ENCODE data around the gene PPP1R37.
"Not testable (repeated sequence)": the region's sequence is repeated elsewhere in the genome, so short reads cannot be mapped to it uniquely, and the experiment has no call there.

PPP1R37 gene

DNA sequence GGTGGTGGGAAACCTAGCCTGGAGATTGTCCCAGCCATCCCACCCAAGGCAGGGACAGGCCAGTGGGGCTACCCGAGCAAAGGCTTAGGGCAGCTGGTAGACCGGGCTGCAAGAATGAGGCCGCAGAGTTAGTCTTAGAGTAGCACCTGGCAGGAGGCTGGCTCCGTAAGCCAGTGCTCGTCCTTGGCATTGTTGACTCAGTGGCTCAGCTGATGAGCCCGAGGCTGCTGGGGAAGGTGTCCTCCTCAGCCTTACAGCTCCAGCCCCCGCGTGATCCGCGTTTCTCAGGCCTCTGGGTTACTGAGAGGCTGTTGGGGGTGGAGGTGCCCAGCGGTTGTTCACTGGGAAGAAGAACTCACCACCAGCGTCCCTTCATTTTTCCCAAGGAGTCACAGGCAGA, 24.7 kb downstream of the PPP1R37 start:
- no peak for DNase-seq

DNA sequence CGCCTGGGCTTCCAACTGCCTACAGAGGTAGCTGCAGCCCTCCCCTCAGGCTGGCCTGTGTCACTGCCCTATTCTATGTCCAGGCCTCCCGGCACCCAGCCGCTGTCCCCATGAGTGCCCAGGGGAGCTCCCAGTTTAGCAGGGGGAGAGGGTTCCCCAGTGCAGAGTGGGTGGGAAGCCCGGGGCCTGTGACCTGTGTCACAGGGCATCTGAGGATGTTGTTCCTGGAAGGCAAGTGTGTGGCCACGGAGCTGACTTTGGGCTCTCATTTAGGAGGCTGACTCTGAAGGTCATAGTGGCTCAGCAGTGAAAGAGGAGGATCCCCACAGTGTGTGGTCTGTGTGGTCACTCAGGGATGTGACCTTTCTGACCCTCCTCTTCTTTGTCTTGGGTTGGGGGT, 25.1 kb downstream of the PPP1R37 start:
- DNase-seq, result no peak

DNA sequence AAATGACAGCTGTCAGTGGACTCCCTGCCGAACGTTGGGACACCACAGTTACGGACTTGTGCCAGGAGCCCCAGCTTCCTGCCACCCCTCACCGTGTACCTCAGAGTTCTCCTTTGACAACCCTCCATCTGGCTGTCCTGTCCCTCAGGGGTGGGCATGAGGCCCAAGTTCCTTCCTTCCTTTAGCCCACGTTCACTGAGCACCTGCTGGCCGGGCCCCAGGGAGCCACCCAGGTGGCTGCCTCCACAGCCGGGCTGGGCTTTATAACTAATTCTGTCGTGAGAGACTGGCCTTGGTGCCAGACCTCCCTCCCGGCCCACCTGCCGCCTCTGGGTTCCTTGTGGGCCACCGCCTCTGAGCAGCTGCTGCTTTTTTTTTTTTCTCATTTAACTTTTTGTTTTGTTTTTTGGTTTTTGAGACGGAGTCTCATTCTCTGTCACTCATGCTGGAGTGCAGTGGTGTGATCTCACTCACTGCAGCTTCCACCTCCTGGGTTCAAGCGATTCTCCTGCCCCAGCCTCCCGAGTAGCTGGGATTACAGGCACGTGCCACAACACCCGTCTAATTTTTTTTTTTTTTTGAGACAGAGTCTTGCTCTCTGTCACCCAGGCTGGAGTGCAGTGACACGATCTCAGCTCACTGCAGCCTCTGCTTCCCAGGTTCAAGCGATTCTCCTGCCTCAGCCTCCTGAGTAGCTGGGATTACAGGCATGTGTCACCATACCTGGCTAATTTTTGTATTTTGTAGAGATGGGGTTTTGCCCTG, 25.8 kb downstream of the PPP1R37 start:
- DNase-seq, result not testable (repeated sequence)

DNA sequence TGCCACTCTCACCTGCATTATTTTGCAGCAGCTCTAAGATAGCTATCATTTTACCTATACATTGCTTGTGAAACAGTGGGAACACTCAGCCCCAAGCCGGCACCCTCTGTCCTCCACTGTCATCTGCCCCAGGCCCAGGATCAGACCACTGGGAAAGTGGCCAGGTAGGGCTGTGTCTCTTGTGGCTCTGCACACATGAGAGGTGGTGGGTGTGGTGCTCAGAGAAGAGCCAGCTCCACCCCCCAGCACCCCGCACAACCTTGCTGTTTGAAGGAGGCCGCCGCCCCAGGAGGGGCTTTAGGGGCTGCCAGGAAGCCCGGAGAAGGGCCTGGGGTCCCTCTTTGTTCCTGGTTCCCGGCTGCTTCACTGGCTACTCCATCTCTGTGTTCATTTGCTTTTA, 26.6 kb downstream of the PPP1R37 start:
- no peak for DNase-seq

DNA sequence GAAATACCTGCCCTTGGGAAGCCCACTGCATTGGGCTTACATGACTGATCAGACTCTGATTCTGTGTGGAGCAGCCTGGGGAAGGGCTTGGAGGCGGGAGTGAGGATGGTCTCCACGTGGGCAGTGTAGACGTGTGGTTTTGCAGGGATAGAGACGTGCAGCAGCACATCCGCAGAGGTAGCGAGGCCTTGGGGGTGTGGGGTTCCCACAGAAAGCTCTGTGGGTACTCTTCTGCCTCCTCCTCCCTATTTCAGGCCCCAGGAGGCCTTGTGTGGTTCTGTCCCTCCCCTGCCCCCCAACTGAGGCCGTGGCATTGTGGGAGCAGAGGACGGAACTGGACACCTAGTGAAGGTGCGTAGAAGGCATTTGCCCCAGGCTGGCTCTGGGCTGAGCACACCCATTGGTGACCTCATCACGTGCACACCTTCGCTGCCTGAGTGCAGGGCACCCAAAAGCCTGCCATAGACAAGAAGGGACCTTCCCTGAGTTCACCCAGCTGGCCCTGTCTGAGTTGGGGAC, 28.9 kb downstream of the PPP1R37 start:
- DNase-seq, result no peak

DNA sequence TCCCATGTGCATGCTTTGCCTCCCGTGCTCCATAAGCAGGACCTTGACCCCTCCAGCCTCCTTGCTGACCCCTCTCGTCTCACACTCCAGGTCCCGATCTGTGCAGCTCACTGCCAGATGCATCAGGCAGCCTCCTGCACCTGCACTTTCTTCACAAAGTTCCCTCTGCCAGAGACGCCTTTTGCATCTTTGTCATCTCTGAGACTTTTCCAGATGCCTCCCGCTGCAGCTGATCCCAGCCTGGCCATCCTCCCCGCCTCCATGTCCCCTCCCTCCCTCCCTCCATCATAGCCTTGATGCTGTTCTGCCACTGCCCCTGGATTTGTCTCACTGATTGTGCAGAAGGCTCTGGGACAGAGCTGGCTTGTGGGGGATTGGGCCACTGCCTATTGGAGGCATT, 29.9 kb downstream of the PPP1R37 start:
- no peak for DNase-seq

DNA sequence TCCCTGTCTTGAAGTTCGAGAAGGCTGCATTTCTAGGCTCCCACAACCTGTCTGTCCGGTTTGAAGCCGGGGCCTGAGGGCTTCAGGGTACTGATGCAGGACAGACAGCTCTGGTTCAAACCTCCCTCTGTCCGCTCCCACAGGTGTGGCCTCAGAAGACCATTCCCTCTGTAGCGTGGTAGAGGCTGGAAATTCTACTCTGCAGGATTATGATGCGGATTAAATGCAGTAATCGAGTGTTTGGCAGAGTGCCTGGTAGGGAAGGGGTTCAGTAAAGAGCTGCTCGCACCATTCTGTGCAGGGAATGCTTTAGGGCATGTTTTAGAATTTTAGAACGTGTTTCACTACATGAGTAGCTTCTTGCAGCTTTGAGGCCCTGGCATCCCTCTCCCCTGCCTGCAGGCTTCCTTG, 30.5 kb downstream of the PPP1R37 start:
- DNase-seq, result no peak

DNA sequence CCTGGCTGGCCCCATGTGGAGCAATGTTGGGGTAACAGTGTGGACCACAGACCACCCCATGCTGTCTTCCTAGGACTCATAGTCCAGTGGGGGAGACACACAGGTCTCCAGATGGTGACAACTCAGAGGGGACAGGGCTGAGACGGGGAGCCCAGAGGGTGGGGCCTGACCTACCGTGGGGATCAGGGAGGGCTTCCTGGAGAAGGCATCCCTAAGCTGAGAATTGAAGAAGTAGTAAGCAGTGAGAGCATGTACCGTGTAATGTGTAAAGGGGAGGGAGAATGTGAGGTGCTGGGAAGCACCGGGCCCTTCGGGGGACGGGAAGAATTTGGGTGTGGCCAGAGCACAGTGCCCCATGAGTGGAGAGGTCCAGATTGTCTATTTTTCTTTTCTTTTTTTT, 31.0 kb downstream of the PPP1R37 start:
- no peak for DNase-seq

DNA sequence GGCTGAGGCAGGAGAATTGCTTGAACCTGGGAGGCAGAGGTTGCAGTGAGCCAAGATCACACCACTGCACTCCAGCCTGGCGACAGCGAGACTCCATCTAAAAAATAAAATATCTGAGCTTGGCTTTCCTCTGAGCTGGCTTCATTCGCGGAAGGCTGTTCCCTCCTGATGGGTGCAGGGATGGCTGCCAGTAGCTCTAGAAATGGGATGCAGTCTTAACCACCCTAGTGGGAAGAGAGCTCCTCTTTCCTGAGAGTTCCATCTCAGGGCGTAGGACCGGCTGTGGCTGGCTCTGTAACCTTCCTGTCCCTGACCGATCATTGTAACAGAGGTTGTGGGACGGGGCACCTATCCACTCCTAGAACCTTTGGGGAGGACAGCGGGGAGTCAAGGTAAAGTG, 32.4 kb downstream of the PPP1R37 start:
- no peak for DNase-seq

DNA sequence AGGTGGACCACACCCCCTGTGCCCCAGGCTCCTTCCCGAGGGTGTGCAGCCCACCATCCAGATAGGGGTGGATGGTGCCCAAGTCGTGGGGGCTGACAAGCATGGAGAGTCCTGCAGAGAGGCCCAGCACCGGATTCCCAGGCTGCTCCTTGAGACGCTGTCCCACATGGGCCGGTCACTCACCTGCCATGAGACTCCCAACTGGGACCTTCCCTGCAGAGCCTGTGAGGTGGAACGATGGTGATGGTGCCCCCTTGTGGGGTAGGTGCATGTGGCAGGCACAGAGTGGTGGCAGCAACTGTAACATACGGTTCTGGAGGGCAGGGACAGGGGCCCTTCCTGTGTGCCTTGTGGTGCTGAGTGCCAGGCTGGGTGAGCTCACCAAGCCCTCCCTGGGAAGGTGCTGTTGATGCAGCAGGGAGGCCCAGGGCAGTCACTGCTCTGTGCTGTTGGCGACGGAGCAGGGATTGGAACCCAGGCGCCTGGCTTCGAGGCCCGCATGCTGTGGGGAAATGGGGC, 33.1 kb downstream of the PPP1R37 start:
- DNase-seq, result no peak

DNA sequence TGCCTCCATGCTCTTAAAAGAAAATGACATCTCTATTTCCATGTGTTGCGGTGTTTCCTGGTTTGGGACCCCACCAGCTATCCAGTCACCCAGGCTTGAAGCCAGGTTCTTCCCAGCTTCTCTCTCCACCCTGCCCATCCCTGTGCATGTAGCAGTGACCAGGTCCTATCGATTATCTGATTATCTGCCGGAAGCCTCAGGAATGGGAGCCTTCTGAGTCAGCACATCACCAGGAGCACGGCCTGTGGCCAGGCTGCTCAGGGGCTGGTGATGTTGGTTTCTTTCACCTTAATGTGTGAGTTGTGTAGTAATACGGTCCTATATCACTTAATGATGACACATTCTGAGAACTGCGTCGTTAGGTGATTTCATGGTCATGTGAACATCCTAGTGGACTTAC, 33.7 kb downstream of the PPP1R37 start:
- no peak for DNase-seq

DNA sequence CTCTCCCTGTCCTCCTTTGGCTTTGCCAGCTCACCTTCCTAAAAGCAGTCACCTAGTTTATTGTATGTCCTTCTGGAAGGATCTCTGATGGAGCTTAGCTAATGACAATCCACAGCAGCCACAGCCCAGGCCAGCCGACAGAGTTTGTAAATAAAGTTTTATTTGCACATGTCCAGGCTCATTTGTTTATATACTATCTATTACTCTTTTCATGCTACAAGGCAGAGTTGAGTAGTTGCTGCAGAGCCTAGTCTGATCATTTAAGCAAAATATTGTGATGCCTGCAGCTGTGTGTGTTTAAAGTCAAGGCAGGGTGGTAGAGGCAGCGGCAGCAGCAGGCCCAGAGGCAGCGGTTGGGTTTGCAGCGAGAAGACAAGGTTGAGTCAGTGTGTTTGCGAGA, 35.2 kb downstream of the PPP1R37 start:
- DNase-seq, result no peak

DNA sequence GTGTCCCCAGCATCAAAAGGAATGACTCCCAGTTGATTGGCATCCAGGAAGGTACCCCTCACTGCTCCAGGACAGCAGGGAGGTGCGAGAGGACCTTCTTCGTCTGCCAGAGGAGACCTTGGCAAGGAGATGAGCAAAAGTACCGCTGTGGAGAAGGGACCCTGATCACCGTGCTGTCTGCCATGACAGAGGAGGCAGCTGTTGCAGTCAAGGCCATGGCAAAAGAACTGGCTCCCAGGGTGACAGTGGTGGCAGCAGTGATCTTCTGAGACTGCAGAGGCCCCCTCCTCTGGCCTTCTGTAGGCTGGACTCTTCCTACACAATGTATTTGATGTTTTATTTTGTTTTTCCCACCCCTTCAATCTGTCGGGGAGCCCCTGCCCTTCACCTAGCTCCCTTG, 35.8 kb downstream of the PPP1R37 start:
- no peak for DNase-seq

DNA sequence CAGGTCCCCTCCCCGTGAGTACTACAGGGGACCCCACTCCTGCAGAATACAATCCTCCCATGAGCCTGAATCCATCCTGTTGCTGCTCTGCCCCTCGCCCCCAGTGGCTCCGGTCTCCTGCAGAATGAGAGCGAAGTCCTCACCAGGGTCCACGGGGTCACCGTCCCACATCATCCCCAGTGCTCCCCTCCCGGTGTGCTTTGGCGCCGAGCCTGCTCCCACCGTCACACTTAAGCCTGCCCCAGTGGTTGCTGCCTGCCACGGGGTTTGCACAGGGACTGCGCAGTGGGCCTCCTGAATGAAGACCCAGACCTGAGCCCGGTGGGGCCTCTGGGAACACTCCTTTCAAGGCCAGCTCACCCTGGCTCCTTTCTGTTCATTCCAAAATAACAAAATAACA, 37.3 kb downstream of the PPP1R37 start:
- no peak for DNase-seq

DNA sequence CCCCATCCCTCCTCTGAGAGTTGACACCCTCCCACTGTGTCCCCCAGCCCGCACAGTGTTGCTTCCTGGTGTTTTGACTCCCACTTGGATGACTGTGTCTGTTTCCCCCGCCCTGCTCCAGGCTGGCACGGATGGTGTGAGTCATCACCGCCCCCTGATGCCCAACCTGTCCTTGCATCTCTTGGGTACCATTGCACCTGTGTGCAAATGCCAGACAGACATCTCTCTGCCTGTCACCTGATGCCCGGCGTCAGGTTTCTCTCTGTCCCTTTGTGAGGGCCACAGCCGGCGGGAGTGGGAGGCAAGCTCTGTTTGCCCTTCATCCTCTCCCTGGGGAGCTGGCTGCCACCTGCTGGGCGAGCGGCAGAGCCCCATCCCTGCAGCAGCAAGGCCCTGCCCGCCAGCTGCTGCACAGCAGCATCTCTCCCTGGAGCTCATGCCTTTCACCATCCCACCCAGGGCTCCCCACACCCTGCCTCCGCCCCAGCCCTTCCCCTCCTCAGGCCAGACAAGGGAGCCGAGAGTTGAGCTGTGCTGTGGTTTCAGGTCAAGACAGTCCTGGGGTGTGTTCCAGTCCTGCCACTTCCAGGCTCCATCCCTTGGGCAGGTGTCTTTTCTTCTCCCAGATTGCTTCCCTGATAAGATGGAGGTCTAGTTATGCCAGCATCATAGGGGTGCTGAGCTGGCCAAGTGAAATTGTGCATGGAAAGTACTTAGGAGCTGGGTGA, 38.1 kb downstream of the PPP1R37 start:
- DNase-seq, result peak; percentile 85

DNA sequence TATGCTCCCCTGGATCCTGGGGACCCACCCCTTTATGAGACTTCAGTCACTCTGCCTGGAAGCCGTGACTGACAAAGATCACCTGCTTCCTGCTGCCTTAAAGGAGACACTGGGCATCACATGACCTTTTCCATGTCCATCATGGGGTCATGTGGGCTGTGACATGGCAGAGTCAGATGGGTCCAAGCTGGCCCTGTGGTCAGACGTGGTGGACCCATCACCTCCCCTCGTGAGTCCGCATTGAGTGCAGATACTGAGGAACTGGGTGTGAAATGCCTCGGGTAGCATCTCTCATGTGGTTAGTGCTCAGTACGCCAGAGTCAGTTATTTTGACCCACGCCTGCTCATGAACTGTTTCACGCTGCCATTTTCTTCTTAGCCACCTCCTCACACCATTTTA, 40.7 kb downstream of the PPP1R37 start:
- no peak for DNase-seq

DNA sequence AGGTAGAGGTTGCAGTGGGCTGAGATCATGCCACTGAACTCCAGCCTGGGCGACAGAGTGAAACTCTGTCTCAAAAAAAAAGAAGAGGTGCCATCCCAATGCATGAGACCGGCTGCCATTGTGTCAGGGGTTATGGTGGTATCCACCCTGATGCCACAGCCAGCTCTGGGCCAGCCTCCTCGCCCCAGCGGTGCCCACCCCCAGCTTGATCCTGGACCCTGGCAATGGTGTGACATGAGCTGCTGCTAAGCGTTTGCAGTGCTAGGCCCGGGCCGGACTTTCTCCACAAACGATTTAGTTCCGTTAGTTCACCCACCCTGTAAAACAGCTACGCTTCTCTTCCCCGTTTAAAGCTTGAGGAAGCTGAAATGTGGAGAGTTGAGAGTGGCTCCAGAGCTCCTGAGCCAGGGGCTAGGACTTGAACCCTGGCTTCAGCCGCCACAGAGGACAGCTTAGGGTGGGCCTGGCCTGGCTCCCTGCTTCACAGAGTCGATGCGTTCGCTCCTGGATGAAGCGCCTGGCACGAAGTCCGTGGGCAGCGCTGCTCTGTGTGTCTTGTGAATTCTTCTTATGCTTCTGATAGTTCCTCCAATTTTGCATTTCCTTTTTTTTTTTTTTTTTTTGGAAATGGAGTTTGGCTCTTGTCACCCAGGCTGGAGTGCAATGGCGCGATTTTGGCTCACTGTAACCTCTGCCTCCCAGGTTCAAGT, 42.4 kb downstream of the PPP1R37 start:
- no peak for DNase-seq

DNA sequence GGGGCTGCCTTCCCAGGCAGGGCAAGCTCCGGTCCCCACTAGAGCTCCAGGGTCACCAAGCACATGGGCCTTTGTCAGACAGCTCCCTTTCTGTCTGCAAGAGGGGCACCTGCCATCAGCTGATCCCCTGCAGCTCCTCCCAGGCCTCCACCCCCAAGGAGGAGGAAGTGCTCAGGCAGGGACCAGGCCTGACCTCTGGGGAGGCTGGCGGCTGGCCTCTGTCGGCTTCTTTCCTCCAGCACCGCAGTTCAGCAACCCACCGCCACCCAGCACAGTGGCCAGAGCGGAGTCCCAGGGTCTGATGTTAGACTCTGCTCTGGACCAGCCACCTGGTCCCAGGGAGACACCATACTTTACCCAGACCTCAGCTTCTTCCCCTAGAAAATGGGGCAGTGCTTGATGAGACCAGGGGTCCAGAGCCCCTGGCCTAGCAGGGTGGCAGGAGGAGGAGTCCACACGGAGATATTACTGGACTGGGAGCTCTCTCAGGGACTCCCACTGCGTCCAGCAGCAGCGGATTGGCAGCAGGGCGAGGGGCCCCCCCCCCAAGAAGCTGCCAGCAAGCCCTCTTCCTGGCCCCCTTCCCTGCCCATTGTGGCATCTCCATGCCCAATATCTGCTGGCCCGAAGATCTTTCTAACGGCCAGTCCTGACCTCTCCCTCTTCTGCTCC, 43.7 kb downstream of the PPP1R37 start:
- DNase-seq, result no peak

DNA sequence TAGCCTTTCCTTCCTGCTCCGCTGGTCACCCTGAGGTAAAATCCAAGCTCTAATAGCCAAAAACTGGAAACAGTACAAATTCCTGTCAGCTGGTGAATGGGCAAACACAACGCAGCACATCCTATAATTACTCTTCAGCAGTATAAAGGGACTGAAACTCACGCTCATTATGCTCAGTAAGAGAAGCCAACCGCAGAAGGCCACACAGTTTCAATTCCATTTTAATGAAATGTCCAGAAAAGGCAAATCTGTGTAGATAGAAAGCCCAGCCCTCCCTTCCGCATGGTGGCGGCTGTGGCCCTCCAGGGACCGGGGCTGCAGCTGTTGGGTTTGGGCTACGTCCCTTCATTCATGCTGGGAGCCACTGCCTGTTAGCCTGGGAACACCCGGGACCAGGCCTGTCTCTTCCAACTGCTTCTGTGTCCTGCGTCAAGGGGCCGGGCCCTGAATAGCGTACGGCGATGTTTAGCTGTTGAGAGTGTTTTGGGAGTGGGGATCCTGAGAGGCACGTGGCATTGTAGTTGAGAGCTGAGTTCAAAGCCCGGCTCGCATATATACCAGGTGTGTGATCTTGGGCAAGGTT, 44.3 kb downstream of the PPP1R37 start:
- peak; percentile 95 for DNase-seq

DNA sequence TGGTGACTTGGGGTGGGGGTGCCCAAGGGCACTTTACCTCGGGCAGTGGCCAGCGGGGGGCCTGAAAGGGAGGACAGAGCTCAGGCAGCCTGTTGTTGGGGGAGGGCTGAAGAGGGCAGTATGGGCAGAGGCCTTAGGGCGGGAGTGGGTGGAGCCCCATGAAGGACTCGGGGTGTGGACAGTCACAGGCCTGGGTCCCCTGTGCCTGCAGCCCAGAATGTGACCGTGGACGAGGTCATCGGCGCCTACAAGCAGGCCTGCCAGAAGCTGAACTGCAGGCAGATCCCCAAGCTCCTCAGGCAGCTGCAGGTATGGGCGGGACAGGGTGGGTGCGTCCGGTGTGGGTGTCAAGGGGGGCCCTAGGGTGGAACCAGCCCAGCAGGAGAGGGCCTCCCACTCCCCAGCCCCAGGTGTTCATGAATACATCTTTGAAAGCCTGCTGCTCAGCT, 45.3 kb downstream of the PPP1R37 start:
- DNase-seq, result no peak

DNA sequence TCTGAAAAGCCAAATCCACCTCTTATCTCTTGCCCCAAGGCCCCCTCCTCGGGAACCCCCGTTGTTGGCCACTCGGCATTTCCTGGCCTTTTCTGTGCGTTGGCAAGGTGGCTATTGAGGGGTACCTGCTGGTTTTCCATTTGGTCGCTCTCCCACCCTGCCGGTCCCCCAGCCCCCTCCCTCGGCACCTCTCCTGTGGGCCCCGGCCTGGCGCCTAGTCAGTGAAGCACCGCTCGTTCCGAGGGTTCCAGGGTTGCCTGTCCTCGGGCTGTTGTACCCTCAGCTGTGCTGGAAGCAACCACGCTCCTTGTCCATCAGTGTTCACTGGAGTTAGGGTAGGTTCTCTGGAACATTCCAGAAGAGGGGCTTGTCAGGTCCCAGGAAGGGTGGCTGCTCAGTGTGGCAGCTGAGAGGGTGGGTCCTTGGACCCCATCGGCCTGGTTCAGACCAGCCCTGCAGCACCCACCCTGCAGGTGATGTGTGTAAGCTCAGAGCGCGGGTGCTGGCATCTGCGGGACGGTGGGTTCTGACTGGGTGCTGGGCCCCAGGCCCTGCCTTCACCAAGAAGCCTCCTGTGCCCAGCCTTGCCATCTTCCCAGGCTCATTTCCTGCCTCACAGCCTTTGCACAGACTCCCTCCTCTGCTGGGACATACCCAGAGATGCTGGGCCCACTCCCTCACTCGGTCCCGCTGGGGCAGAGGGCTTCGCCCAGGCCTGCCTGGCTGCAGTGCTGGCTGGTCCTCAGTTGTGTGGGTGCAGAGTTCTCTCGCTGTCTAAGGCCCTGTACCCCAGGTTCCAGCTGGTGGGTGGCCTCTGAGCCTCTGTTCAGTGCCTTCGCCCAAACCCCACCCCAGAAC, 46.5 kb downstream of the PPP1R37 start:
- no peak for DNase-seq

DNA sequence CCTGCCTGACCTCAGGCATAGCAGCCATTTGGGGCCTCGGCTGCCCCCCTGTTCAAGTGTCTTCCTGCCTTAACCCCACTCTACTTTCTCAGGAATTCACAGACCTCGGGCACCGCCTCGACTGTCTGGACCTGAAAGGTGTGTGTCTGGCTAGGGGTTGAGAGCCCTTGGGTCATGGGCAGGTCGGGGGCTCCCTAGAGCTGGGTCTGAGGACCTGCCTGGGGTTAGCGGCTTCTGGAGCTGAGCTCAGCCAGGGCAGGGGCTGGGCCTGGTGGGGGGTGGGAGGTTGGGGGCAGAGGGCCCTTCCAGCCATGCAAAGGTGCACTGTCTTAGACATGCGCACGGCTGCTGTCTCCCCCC, 47.1 kb downstream of the PPP1R37 start:
- no peak for DNase-seq
